Naive B cell (primary cell): ENCODE data around the gene MED27. TPM values are rescaled to one million over a fixed set of nuclear protein-coding genes. Genes with fewer than 3 reads are reported as not detected.
A peak's percentile ranks its signal among the peaks of the same experiment; 100 is the strongest.

Source experiments
- ATAC-seq, 2 donors: fragments of 150-1000 bp; cut with Tn5 transposase; 2 replicates each; pipeline ENCODE4 v1.10.0; 2021; ENCODE audit warnings: low read depth in 2 of 2, mild to moderate bottlenecking in 2 of 2, moderate library complexity in 2 of 2
- DNase-seq: peaks from one replicate; pipeline ENCODE4 v3.0.0; 2022
- H3K27ac Mint-ChIP-seq, 6 donors: one replicate each; pipeline ENCODE4 v1.8.0; 2020 to 2022; ENCODE audit warnings: mild to moderate bottlenecking in 6 of 6, mixed read lengths in 6 of 6, moderate library complexity in 5 of 6, inconsistent platforms in 2 of 6
- H3K27me3 Mint-ChIP-seq, 3 donors: one replicate each; pipeline ENCODE4 v1.8.0; 2021 to 2022; ENCODE audit warnings: mixed read lengths in 3 of 3, mild to moderate bottlenecking in 1 of 3
- H3K36me3 Mint-ChIP-seq, 2 donors: one replicate each; pipeline ENCODE4 v1.8.0; 2020 to 2022; ENCODE audit warnings: mixed read lengths in 2 of 2, inconsistent platforms in 1 of 2, mild to moderate bottlenecking in 1 of 2
- H3K4me1 Mint-ChIP-seq, 3 donors: one replicate each; pipeline ENCODE4 v1.8.0; 2020 to 2022; ENCODE audit warnings: mixed read lengths in 3 of 3, inconsistent platforms in 1 of 3, mild to moderate bottlenecking in 1 of 3, moderate library complexity in 1 of 3
- H3K4me3 Mint-ChIP-seq, 8 donors: one replicate each; pipeline ENCODE4 v1.8.0; 2020 to 2022; ENCODE audit warnings: mild to moderate bottlenecking in 8 of 8, mixed read lengths in 8 of 8, moderate library complexity in 8 of 8, inconsistent platforms in 2 of 8
- H3K9me3 Mint-ChIP-seq, 7 donors: one replicate each; pipeline ENCODE4 v1.8.0; 2020 to 2022; ENCODE audit warnings: mixed read lengths in 7 of 7, mild to moderate bottlenecking in 5 of 7, inconsistent platforms in 2 of 7, moderate library complexity in 1 of 7
- polyA plus RNA-seq, 6 donors: library from polyadenylated mRNA; unstranded; fragments of 300-500 nt; fragmentation: Illumina TruSeq; gene quantifications; one replicate each; pipeline ENCODE4 v1.2.3, GENCODE V29; 2021; ENCODE audit warnings: low read depth in 6 of 6

MED27 gene
- polyA plus RNA-seq, 6 donors from 2014 or later = 33.1 to 76.9 (median 40.5) TPM

DNA sequence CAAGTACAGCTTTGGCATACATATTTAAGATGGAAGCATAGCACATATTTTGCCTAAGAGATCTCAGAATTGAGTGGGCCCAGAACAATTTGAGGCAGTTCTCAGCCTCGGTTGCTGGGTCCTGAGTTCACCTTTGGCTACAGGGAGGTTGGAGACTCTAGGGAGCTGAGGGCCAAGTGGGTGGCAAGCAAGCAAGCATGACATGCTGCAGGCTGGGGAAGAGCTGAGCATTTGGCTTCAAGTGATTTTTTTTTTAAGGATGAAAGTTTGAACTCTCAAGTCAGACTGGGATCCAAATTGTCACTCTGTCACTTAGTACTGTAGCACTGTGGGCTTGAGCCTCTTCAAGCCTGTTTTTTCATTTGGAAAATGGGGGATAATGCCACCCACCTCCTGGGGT is 160.5 kb downstream of the MED27 start:
- Mint-ChIP-seq H3K36me3 (peaks cover 7 to 23% of the 10 kb centered on the region in 2 donors), H3K4me1 (peaks cover 13 to 29% (median 18%) of the 10 kb centered on the region in 3 donors), H3K27ac (peak overlapping the region in 2 of 6 donors; percentile 17 to 61), H3K9me3 (peaks cover 0 to 4% (median 0%) of the 10 kb centered on the region in 7 donors), H3K4me3 (no peak overlapping the region), H3K27me3 (no peaks in the 10 kb centered on the region)
- DNase-seq (no peak), ATAC-seq (no peak)

GRCh38 chr9:131918481-131918880 is 161.2 kb downstream of the MED27 start:
- peaks cover 0 to 4% (median 0%) of the 10 kb centered on the region in 7 donors for H3K9me3 Mint-ChIP-seq
- peak overlapping the region in 1 of 6 donors; percentile 61 for H3K27ac Mint-ChIP-seq
- H3K4me3 Mint-ChIP-seq = no peak overlapping the region
- H3K36me3 Mint-ChIP-seq = peaks cover 7 to 20% of the 10 kb centered on the region in 2 donors
- H3K4me1 Mint-ChIP-seq = peaks cover 13 to 30% (median 18%) of the 10 kb centered on the region in 3 donors
- no peak for ATAC-seq
- no peak for DNase-seq
- H3K27me3 Mint-ChIP-seq = no peaks in the 10 kb centered on the region

DNA sequence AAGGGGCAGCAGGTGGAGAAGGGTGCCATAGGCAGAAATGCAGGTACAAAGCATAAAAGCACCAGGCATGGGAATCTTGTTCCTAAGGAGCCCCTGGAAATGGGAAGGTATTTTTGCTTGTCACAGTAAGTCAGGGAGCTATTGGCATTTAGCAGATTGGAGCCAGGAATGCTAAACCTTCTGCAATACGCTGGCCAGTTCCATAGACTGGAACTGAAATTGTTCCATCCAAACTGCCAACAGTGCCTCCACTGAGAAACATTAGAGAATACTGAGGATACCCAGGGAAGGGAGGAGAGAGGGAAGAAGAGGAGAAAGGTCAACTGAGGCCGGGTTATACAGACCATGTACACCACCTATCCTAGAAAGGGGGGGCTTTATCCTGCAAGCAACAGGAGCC is 162.7 kb downstream of the MED27 start:
- no peak for ATAC-seq
- H3K27ac Mint-ChIP-seq = peak overlapping the region in 1 of 6 donors; percentile 45
- no peaks in the 10 kb centered on the region for H3K27me3 Mint-ChIP-seq
- H3K36me3 Mint-ChIP-seq = peaks cover 0 to 12% of the 10 kb centered on the region in 2 donors
- peaks cover 13 to 39% (median 18%) of the 10 kb centered on the region in 3 donors for H3K4me1 Mint-ChIP-seq
- DNase-seq = no peak
- no peak overlapping the region for H3K4me3 Mint-ChIP-seq
- peaks cover 0 to 4% (median 0%) of the 10 kb centered on the region in 7 donors for H3K9me3 Mint-ChIP-seq

DNA sequence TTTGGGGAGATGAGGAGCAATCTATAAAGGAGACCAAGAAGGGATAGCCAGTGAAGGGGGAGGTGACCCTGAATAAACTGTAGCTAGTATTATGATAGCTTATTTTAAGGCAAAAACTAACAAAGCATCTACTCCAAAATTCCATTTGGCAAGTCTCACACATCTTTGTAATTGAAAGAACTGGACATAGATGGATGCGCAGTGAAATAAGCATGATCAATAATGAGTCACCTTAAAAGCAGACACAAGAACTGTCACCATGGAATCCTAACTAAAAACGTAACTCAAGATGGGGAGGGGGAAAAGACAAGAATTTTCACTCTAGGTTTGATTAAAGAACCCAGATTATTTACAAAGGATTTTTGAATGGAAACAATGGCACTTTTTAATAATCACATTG is 164.5 kb downstream of the MED27 start:
- Mint-ChIP-seq H3K27ac (peak overlapping the region in 1 of 6 donors; percentile 16), H3K4me1 (peaks cover 6 to 30% (median 7%) of the 10 kb centered on the region in 3 donors), H3K9me3 (peaks cover 0 to 4% (median 0%) of the 10 kb centered on the region in 7 donors), H3K27me3 (no peaks in the 10 kb centered on the region), H3K36me3 (peaks cover 0 to 12% of the 10 kb centered on the region in 2 donors), H3K4me3 (no peak overlapping the region)
- ATAC-seq (no peak), DNase-seq (no peak)

DNA sequence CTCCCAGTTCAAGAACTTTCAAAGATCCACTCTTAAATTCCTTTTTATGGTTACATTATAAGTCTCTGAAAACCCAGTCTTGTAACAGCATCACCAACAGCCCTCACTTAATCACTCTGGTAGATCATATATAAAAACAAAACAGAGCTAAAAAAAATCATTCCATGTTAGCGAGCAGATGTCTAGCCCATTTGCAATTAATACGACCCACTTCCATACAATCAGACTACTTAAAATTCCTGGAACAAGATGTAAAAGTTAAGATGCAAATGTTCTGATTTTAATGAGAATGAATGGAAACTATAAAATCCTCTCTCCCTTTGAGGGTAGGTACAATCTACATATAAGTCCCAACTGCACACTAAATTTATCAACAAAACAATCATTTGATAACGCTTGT is 167.0 kb downstream of the MED27 start:
- peaks cover 0 to 4% (median 0%) of the 10 kb centered on the region in 7 donors for H3K9me3 Mint-ChIP-seq
- H3K27ac Mint-ChIP-seq = no peak overlapping the region
- peaks cover 0 to 12% of the 10 kb centered on the region in 2 donors for H3K36me3 Mint-ChIP-seq
- DNase-seq (no peak), ATAC-seq (no peak)
- peaks cover 0 to 24% (median 5%) of the 10 kb centered on the region in 3 donors for H3K4me1 Mint-ChIP-seq
- H3K4me3 Mint-ChIP-seq = no peak overlapping the region
- no peaks in the 10 kb centered on the region for H3K27me3 Mint-ChIP-seq

DNA sequence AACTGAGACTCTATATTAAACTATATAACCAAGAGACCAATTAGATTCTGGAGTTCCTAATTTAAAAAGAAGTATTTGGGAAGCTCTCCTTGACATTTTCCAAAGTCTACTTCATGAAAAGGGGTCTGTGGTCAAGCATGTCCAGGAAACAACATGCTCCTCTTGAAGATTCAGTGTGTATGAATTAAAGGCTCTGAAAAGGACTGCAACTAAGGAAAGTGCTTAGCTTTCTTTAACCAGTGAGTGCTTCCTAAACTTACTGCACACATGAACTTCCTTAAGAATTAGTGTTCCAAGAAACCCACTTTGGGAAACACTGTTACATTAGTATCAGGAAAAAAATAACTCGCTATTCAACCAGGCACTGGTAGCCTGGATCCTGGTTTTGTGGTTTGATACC is 167.6 kb downstream of the MED27 start:
- Mint-ChIP-seq H3K36me3 (peaks cover 0 to 12% of the 10 kb centered on the region in 2 donors), H3K9me3 (peaks cover 0 to 4% (median 0%) of the 10 kb centered on the region in 7 donors), H3K27me3 (no peaks in the 10 kb centered on the region), H3K4me1 (peaks cover 0 to 20% (median under 1%) of the 10 kb centered on the region in 3 donors), H3K4me3 (no peak overlapping the region), H3K27ac (no peak overlapping the region)
- DNase-seq (no peak), ATAC-seq (no peak)

GRCh38 chr9:131910572-131910971 is 169.1 kb downstream of the MED27 start:
- ATAC-seq = no peak
- H3K4me3 Mint-ChIP-seq = no peak overlapping the region

DNA sequence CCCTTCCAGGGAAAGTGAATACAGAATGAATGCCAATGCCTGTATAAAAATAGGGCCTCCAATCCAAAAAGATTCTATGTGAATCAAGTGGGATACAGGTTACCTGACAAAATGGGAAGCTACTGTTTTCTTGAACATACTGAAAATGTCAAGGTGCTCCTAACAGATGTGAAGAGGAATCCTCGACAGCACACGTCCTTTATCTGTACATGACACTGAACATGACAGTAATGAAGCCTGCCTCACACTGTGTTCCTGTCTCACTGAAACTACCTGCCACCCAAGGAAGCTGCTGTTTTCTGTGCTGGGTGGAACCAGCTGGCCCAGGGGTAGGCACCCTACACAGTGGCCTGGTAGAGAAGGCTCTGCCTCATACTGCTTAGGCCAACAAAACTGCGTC is 174.5 kb downstream of the MED27 start:
- Mint-ChIP-seq H3K4me3 (no peak overlapping the region), H3K9me3 (no peaks in the 10 kb centered on the region), H3K4me1 (peaks cover 0 to 10% (median 3%) of the 10 kb centered on the region in 3 donors)

More at GRCh38 chr9:131910572-131910971, 169.1 kb downstream of the MED27 start:
- peaks cover 0 to 4% (median 0%) of the 10 kb centered on the region in 7 donors for H3K9me3 Mint-ChIP-seq
- peaks cover 0 to 18% of the 10 kb centered on the region in 2 donors for H3K36me3 Mint-ChIP-seq
- DNase-seq = no peak
- H3K27ac Mint-ChIP-seq = no peak overlapping the region
- H3K4me1 Mint-ChIP-seq = peaks cover 0 to 19% (median 5%) of the 10 kb centered on the region in 3 donors
- H3K27me3 Mint-ChIP-seq = no peaks in the 10 kb centered on the region

DNA sequence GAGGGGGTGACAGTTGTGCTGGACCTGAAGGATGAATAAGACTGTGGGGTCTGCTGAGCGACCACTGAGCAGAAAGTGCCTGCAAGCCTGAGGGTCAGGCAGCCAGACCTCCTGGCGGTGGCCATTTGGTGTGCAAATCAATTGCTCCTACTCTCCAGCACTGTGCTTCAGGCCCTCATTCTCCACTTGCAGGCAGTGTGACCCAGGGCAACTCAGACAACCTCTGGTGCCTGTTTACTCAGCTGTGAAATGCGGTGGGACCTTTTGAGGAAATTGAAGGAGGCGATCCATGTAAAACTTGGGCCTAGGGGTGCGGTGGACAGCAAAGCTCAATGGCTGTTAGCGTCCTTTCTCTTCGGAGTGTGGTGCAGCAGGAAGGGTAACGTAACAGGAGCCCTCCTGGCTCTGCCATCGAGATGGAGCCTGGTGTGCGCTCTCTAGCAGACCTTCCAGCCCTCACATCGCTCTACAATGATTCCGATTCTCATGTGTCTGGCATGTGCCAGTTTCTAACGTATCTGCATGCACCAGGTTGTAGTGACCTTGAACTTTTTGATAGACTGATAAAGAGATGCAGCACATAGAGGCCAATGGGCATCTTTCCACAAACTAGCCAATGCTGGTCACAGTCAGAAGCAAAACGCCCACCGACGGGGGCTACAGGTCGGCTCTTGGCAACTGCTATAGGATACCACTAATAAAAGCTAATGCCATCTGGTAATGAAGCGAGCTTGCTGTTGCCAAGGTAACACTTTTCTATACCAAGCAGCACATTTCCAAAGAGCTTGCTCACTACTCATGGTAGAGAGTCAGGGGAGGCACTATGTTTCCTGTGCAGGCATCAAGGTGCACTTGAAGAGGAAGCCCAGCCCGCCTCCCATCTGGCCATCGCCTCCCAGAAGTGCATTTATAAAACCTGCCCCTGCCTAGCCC is 180.1 kb downstream of the MED27 start:
- ATAC-seq = no peak
- H3K4me3 Mint-ChIP-seq = no peak overlapping the region
- DNase-seq = no peak
- peaks cover 0 to under 1% of the 10 kb centered on the region in 2 donors for H3K36me3 Mint-ChIP-seq
- H3K4me1 Mint-ChIP-seq = peaks cover 0 to 5% (median 3%) of the 10 kb centered on the region in 3 donors
- H3K9me3 Mint-ChIP-seq = no peaks in the 10 kb centered on the region
- H3K27me3 Mint-ChIP-seq = no peaks in the 10 kb centered on the region
- peak overlapping the region in 2 of 6 donors; percentile 32 to 76 for H3K27ac Mint-ChIP-seq

More for the DNA sequence above, 174.5 kb downstream of the MED27 start:
- ATAC-seq = no peak
- Mint-ChIP-seq H3K27me3 (no peaks in the 10 kb centered on the region), H3K36me3 (peaks cover 0 to 12% of the 10 kb centered on the region in 2 donors), H3K27ac (no peak overlapping the region)
- no peak for DNase-seq

DNA sequence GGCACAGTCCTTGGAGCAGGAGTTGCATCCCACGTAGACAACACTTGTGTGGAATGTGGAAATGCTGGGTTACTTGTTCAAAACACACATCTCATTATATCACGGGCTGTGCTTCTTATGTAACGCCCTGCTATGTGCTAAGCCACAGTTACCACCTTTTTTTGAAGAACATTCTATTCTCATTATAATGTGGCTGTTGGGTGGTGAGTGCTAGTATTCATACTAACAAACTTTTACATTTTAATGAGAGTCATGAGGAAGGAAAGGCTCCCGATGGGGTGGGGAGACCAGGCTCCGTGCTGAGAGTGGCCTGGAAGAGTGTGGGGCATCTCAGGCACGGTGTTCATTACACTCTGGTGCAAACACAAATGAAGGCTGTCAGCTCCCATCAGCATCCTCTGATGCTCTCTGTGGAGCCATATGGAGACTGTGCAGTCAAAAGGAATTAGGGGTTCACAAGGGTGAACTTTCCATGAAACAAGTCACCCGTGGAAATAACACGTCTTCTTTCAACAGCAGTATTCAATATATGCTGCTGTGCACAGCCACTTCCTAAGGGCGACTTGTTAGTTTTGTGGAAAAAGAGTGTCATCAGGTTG is 186.7 kb downstream of the MED27 start:
- DNase-seq (no peak), ATAC-seq (no peak)
- H3K4me1 Mint-ChIP-seq = no peaks in the 10 kb centered on the region
- no peak overlapping the region for H3K27ac Mint-ChIP-seq
- no peaks in the 10 kb centered on the region for H3K9me3 Mint-ChIP-seq
- peaks cover 22 to 33% of the 10 kb centered on the region in 2 donors for H3K36me3 Mint-ChIP-seq
- H3K4me3 Mint-ChIP-seq = no peak overlapping the region
- no peaks in the 10 kb centered on the region for H3K27me3 Mint-ChIP-seq

GRCh38 chr9:131892162-131892707 is 187.4 kb downstream of the MED27 start:
- no peaks in the 10 kb centered on the region for H3K9me3 Mint-ChIP-seq
- H3K4me3 Mint-ChIP-seq = no peak overlapping the region
- peaks cover 22 to 33% of the 10 kb centered on the region in 2 donors for H3K36me3 Mint-ChIP-seq
- ATAC-seq (no peak), DNase-seq (no peak)
- no peaks in the 10 kb centered on the region for H3K27me3 Mint-ChIP-seq
- H3K4me1 Mint-ChIP-seq = no peaks in the 10 kb centered on the region
- H3K27ac Mint-ChIP-seq = no peak overlapping the region

GRCh38 chr9:131891598-131891997 is 188.1 kb downstream of the MED27 start:
- Mint-ChIP-seq H3K4me1 (no peaks in the 10 kb centered on the region), H3K27me3 (no peaks in the 10 kb centered on the region), H3K36me3 (peaks cover 22 to 33% of the 10 kb centered on the region in 2 donors), H3K27ac (no peak overlapping the region), H3K9me3 (no peaks in the 10 kb centered on the region), H3K4me3 (no peak overlapping the region)
- DNase-seq = no peak
- no peak for ATAC-seq

DNA sequence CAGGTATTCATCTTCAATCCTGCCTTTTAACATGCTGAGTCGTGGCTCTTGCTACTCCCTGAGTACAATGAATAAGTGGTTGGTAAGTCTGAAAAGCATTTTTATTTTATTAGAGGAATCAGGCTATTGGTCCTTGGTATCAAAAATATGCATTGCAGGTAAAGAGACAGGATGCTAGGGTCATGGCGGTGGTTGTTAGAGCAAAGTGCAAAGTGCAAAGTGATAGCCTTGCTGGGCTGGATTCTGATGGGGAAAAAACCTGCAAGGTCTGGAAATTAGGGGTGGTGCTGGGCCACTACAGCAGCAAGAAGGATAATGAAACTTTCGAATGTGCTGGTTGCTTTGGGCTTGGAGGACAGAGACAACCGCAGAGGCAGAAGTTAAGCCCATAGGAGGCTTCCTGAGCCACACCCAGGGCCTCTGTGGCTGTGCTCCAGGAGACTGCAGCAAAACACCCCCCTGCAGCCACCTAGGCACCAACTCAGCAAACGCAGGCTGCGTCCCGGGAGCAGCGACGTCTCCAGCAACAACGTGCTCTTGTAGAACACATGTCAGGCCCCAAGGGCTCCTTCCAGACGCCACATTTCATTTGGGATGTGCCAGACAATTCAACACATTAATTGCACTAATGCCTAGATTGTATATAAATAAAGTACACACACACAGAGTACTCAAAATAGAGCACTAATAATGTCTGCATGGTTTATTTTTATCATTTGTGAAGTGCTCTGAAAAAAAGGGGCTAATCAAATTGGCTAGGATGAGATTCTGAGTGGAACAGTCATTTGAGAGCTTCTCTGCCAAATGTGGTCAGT is 190.0 kb downstream of the MED27 start:
- Mint-ChIP-seq H3K27me3 (no peaks in the 10 kb centered on the region), H3K4me3 (no peak overlapping the region), H3K4me1 (no peaks in the 10 kb centered on the region), H3K9me3 (no peaks in the 10 kb centered on the region), H3K36me3 (peaks cover 22 to 33% of the 10 kb centered on the region in 2 donors), H3K27ac (no peak overlapping the region)
- no peak for ATAC-seq
- no peak for DNase-seq
